Activated CD8-positive, alpha-beta memory T cell treated with anti-CD3 and anti-CD28 coated beads for 48 hours (primary cell): ENCODE results near the gene ZNF541.

Source experiments
- DNase-seq, 3 experiments: peaks; one replicate each; pipeline ENCODE4 v3.0.0-alpha.2; 2020; ENCODE audit warnings: low read depth in 2 of 3, low spot score in 2 of 3

ZNF541 gene

DNA sequence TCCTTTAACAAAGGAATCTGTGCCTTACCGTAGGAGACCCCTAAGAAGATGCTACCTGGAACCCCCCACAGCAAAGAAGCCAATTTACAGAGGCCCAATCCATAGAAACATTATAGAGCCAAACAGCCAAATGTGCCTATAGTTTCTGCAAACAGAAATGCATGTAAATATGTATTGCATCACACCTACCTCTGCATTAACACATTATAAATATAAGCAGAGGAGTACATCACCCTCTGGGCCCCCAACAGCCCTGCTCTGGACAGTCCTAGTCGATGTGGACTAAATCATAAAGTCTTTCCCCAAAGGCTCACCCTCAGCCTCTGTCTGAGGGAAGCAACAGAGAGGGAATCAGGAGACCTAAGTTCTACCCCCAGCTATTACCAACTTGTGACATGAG, 25.7 kb downstream of the ZNF541 start:
- DNase-seq, result no peak

DNA sequence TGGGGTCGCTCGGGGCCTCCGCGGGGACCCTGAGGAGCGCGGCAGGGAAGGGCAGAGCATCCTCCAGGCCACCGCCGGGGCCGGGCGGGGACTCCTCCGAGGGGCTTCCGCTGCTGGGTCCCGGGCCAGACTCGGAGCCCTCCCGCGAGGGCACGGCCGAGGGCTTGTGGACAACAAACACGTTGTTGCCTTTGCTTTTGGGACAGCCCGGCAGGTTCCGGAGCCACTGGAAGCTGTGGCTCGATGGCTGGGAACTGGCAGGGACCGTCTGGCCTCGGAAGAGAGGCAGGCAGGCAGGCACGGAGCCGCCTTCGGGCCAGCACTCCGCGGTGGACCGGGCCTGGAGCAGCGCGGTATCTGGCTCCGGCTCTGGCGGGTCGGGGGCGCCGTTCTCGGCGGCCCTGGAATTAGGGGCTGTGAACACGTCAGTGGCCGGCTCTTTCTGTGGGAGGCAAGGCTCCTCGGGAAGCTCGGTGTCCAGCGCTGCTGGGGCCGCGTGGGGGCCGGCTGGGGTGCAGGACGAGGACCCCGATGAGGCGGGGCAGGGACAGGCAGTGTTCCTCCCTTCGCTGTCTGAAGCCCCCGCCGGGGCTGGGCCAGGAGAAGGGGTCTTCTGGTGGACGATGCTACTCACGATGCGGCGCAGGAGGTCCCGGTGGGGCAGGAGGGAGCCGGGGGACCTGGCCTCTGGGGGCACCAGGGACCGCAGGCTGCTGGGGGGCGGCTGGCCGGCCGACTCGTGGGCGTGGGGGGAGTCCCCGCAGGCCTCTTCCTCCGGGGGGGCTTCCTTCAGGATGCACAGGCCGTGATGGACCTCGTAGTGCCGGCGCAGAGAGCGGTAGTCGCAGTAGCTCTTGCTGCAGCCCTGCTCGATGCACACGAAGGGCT, 27.6 kb downstream of the ZNF541 start:
- no peak for DNase-seq

DNA sequence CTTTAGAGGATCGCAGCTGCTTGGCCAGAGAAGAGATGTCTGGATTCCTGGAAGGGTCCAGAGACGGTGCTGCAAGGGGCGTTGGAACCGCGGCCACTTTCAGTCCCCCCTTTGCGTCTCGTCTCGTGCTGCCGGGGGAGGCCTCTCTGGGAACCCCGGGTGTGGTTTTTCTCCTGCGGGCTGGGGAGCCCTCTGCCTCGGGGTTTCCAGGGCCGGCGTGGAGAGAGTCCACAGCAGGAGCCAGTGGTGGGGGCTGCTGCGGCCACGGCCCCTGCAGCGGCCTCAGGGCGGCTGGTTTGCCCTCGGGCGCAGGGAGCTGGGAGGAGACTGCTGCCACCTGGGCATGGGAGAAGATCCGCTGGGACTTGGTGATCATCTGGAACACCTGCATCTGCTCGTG, 28.5 kb downstream of the ZNF541 start:
- DNase-seq, result no peak

DNA sequence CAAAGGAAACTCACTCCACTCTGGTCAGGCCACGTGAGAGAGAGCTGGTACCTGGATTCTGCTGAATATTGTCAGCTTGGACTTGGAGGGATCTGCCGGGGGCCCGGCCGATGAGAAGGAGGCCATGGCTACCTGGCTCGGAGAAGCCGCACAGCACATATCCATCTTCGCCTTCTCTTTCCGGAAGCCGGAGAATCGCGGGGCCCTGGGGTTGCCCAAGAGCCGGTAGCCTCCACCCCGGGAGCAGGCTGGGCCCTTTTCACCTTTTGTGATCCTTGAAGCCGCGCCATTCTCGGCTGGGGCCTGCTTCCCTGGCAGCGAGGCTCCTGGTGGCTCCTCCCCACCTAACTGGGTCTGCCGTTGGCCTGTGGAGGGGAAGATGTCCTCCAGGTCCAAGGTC, 28.9 kb downstream of the ZNF541 start:
- no peak for DNase-seq

DNA sequence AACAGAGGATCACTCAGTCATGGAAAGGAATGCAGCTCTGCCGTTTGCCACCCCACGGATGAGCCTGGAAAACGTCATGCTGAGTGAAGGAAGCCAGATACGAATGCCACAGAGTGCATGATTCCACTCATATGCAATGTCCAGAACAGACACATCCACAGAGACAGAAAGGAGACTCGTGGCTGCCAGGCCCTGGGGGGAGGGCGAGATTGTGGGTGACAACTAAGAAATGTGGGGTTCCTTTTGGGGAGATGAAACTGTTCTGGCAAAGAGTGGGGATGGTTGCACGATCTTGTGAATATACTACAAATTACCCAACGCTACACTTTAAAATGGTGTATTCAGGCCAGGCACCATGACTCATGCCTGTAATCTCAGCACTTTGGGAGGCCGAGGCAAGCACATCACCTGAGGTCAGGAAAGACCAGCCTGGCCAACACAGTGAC, 30.9 kb downstream of the ZNF541 start:
- DNase-seq, result no peak

DNA sequence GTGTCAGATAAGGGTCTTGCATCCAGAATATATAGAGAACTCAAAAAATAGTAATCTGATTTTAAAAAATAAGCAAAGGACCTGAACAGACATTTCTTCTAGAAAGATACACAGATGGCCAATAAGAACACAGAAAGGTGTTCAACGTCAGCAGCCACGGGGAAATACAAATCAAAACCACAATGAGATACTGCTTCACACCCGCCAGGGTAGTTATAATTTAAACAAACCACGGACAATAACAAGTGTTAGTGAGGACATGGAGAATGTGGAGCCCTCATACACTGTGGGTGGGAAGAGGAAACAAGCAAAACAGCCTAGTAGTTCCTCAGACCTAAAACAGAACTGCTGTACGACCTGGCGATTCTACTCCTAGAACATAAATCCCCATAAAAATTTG, 31.4 kb downstream of the ZNF541 start:
- DNase-seq, result no peak

DNA sequence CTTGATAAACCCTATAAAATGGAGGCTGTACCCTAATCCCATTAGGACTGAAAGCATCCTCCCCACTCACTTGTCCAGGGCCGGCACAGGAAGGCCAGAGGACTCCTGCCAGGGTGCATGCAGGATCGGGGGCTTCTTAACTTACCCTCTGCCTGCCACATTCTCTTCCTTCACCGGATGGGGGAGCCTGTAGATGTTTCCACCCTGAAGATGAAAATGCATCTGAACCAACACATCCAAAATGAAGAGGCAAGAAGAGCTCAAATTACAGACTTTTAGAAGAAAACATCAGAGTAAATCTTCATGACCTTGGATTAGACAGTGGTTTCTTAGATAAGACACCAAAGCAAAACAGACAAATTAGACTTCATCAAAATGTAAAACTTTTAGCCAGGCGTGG, 32.2 kb downstream of the ZNF541 start:
- DNase-seq, result no peak

DNA sequence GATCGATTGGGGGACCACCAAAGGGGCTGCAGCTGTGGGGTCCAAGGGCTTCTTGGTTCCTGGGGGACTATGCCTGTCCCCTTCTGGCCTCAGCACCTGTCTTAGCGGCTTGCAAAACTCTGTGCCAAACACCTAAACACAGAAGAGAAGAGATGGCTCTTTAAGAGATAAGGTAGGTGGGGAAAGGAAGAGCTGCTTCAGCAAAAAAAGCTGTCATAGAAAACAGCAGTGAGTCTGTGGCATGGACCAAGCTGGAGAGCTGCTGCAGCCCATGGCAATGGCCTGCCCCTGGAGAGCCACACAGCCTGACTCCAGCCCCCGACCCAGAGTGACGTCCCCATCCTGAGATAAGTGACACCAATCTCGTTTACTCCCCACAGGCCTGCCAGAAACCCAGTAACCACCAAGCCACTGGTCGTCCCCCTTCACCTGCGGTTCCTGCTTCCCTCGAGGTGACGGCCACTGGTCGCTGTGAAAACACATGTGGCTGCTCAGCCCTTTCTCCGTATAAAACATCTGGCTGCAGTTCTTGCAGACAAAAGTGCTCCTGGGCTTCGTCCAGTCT, 33.1 kb downstream of the ZNF541 start:
- DNase-seq, result no peak

DNA sequence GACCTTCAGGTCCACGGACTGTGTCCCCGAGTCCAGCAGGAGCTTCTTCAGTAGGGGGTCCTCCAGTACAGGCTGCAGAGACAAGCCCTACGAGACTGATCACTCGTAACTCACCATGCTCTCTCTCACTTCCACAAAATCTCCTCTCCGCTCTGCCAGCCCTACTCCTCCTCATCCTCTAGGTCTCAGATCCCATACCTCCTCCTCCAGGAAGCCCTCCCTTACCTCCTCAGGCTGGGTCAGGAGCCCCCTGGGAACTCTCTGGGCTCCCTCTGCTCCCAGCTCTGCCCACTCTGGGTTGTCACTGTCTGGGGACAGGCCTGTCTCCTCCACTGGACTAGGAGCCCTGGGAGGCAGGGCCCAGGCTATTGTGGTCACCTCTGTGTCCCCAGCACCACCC, 34.1 kb downstream of the ZNF541 start:
- no peak for DNase-seq

DNA sequence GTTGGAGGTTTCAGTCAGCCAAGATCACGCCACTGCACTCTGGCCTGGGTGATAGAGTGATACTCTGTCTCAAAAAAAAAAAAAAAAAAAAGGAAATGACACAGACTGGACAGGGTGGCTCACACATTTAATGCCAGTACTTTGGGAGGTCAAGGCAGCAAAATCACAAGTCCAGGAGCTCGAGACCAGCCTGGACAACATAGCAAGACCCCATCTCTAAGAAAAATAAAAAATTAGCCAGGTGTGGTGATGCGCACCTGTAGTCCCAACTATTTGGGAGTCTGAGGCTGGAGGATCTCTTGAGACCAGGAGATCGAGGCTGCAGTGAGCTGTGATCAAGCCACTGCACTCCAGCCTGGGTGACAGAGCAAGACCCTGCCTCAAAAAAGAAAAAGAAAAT, 35.5 kb downstream of the ZNF541 start:
- no peak for DNase-seq

DNA sequence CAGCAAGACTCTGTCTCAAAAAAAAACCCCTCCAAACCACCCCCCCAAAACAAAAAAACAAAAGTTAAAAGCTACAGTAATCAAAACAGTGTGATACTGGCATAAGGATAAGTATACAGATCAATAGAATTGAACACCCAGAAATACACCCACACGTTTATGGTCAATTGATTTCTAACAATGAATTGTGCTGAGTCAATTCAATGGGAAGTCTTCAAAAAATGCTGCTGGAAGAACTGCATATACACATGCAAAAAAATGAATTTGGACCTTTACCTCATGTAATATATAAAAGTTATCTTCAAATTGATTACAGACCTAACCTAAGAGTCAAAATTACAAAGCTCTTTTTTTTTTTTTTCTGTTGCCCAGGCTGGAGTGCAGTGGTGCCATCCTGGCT, 38.3 kb downstream of the ZNF541 start:
- DNase-seq, result no peak

DNA sequence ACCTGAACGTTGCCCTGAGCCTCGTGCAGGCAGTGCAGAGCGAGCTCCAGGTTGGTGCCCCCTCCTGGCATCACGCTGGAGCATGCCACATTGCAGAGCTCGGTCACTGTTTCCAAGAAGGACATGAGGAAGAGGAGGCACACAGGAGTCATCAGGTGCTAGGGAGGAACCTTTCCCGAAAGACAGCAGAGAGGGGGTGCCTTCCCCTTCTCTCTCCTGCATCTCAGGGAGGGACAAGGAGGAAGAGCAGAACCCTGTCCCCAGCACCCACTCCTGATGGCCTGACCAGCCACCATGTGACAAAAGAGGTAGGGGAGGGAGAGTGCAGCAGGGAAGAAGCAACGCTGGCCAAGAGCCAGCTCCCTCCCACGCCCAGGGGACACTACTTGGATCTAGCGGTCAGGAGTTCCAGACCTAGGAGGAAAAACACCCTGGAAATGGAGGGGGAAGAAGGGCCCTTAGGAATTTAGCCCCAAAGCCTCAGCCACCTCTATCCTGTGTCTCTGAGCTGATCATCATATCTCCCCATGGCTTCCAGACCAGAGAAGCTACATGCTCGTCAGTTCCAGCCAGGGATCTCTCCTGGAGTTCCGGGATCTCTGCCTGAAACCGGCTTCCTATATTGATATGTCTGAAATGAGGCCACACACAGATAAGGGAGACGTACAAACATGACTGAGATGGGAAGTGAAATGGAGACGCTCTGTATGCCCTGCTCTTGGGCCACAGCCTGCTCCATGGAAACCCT, 41.1 kb downstream of the ZNF541 start:
- no peak for DNase-seq

DNA sequence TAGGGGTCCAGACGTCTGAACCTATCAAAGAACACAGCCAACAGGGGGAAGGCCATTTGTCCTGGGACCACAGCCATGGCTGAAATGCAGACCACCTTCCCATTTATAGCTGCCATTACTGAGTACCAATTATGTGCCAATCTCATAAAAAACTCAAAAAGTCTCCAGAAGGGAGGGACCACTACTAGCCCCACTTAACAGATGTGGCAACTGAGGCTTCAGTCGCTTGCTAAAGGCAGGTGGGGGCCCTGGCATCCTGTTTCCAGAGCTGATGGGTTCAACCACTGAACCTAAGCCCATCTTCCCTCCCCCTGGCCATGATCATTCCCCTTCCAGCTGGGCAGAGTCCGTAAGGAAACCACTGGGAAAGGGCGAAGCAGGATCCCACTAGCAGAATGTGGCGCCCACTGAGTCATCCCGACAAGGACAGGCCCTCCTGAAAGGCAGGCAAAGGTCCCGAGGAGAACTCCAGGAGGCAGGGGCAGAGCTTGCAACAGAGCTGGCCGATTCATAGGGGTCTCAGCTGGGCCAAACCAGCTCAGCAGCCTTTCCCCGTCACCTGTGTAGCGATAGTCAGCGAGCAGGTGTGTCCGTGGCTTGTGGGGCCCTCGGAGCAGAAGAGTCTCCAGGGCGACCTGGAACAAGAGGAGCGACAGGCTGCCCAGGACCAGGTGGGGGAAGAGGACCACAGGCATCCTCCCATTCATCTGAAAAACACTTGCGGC, 43.8 kb downstream of the ZNF541 start:
- DNase-seq, result no peak

DNA sequence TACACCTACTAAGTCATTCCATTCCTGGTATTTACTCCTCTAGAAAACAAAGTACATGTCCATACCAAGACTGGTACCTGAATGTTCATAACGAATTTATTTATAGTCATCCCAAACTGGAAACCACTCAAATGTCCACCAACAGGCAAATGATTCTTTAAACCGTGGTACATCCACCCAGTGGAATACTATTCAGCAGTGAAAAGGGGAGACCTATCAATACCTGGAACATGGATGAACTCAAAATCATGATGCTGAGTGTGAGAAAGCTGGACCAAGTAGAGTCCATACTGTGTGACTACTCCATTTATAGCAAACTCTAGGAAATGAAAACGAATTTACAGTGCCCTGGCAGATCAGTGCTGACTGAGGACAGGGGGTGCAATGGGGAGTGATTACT, 46.1 kb downstream of the ZNF541 start:
- no peak for DNase-seq

DNA sequence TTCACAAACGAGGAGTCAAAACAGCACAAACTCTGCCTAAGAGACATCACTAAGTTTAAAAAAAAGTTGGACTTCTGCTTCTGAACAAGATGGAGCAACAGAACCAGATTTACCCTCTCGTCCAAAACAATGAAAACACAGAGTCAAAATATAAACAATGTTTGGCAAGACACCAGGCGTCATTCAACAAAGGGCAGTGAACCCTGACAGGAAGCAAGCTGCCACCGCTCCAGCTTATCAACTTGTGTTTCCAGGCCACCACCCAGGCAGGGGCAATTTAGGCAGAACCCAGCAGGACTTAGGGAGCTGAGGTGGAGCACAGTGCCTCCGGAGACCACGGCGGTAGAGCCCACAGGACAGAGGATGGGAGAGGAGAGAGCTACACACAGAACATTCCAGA, 49.5 kb downstream of the ZNF541 start:
- DNase-seq, result no peak
